GM12892 (cell line): ENCODE measurements around the gene IFFO2.

Experiments
- POLR2A ChIP-seq: IDR thresholded peaks from 2 replicates; pipeline ENCODE4 v1.6.1; 2011; ENCODE audit warnings: low read depth, low read length, control low read depth
- POLR2AphosphoS5 ChIP-seq: IDR thresholded peaks from 2 replicates; pipeline ENCODE4 v1.6.1; 2011; ENCODE audit warnings: low read depth, low read length, control low read depth
- TAF1 ChIP-seq: IDR thresholded peaks from 2 replicates; pipeline ENCODE4 v1.6.1; 2011; ENCODE audit warnings: low read depth, mild to moderate bottlenecking, control low read depth, low read length, borderline replicate concordance

- TF ChIP-seq POLR2A = no peak
- TF ChIP-seq TAF1 = no peak
- no peak for TF ChIP-seq POLR2AphosphoS5
These were observed 39.2 kb downstream of the IFFO2 start for GRCh38 chr1:18917071-18917799.
